GM19043 (cell line): ENCODE results near the gene SHPK.
A peak's percentile ranks its signal among the peaks of the same experiment; 100 is the strongest.

Experiments
- ATAC-seq: cut with Tn5 transposase; IDR thresholded peaks from one replicate; pipeline ENCODE4 v1.9.1; 2021; ENCODE audit warnings: low read depth; ENCODE audit not compliant: unreplicated experiment

Gene SHPK

DNA sequence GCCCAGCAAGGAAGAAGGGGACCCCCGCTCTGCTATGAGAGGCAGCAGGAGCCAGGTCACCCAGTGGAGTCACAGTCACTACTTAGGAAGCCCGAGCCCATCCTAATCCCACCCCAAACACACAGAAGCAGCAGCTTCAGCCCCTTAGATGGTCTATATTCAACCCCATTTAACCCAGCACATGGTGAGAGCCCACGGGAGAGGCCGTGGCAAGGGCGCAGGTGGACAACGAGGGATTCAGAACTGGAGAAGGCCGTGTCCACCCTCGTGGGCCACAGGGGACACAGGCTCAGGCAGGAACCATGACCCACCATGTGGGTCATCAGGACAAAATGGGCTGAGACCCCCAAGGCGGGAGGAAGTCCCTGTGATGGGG is 76.8 kb downstream of the SHPK start:
- ATAC-seq: no peak

- peak; percentile 90 for ATAC-seq
These were observed 77.3 kb downstream of the SHPK start for GRCh38 chr17:3558603-3559269.
